ENCODE results near the gene GRIP1. TPM values are rescaled to one million over a fixed set of nuclear protein-coding genes. Genes with fewer than 3 reads are reported as not detected.

GRIP1 gene
- total RNA-seq, 1 donor: 1.7 TPM

DNA sequence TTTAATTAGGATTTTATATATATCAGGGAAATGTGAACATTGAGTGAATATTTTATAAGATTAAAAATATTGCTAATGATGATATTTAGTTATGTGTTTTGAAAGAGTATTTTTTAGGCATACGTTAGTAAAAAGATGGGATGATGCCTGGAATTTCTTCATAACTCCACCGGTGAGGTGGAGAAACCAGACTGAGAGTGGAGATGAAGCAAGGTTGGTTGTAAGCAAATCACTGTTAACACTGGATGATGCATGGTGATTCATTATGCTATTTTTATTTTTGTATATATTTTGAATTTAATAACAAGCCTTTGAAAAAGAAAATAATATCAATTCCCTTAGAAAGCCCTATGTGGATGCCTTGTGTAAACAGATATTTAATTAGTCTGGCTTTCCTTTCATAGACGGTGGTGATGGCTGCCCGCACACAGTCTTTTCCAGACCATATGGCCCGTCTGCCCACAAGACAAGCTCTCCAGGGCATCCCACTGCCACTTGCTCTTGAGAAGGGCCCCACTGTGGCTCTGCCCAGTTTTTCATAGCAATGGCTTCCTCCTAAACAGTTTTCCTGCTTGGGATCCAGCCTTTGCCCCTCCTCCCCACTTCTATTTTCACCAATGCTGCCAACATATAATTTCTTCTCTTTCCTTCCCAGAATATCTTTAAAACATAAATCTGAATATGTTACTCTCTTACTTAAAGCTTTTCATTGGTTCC lies 281.1 kb downstream of the GRIP1 start:
- DNase-seq (ENCODE audit: low read depth): no peak
- TF ChIP-seq, protein P1, sequence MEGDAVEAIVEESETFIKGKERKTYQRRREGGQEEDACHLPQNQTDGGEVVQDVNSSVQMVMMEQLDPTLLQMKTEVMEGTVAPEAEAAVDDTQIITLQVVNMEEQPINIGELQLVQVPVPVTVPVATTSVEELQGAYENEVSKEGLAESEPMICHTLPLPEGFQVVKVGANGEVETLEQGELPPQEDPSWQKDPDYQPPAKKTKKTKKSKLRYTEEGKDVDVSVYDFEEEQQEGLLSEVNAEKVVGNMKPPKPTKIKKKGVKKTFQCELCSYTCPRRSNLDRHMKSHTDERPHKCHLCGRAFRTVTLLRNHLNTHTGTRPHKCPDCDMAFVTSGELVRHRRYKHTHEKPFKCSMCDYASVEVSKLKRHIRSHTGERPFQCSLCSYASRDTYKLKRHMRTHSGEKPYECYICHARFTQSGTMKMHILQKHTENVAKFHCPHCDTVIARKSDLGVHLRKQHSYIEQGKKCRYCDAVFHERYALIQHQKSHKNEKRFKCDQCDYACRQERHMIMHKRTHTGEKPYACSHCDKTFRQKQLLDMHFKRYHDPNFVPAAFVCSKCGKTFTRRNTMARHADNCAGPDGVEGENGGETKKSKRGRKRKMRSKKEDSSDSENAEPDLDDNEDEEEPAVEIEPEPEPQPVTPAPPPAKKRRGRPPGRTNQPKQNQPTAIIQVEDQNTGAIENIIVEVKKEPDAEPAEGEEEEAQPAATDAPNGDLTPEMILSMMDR (IDR thresholded peaks at IDR 0.05; ENCODE audit: insufficient read depth, low read depth, low read length): no peak
- no peak overlapping the region for H3K4me3 ChIP-seq (ENCODE audit: low read depth, low read length)

DNA sequence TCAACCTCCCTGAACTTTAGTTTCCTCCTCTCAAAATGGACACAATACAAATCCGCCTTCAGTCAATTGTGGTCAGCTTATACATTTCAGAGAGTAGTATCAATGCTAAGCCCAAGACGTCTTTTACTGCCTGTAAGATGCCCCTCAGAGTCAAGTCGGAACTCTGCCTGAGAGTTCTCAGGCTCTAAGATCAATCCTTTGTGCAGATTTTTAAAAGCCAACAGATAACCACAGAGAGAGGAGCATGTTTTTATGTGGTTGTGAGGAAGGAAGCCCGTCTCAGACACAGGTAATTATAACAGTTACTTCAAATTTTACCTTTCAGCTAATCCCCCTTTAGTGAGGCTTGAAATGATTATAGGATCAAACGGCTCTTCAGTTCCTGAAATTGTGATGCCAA lies 285.0 kb downstream of the GRIP1 start:
- no peak for DNase-seq (ENCODE audit: low read depth)
- TF ChIP-seq, protein P1 (IDR thresholded peaks at IDR 0.05; ENCODE audit: insufficient read depth, low read depth, low read length): no peak

DNA sequence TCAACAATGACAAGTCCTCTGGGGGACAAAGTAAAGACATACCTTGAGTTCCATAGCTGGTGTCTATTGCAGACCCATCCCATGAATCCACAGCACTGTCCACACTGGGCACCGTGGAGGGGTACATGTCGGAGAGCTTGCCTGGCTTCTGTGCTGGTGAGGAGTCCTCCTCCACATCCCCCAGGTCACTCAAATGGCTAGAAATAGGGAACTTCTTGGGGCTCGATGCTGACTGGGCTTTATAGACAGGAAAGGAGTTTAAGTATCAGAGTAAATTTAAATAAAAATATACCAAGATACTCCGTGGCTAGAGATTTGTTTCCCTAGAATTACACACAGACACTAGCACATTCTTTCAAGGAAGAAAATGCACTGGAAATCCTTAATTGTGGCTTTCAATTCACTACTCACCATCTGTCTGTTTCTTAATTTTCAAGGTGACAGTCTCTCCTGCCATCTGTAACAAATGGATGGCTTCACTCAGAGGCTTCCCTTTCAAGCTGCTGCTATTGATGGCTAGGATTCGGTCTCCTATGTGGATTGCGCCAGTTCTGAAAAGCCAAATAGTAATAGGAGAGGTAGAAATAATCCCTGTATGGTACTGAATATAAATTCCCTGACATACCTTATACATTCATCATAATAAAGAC lies 286.5 kb downstream of the GRIP1 start:
- TF ChIP-seq, protein P1 (IDR thresholded peaks at IDR 0.05; ENCODE audit: insufficient read depth, low read depth, low read length): no peak
- DNase-seq (ENCODE audit: low read depth): no peak
- no peak overlapping the region for H3K4me3 ChIP-seq (ENCODE audit: low read depth, low read length)

More for the DNA sequence above, 285.0 kb downstream of the GRIP1 start:
- H3K4me3 ChIP-seq (ENCODE audit: low read depth, low read length): no peak overlapping the region

DNA sequence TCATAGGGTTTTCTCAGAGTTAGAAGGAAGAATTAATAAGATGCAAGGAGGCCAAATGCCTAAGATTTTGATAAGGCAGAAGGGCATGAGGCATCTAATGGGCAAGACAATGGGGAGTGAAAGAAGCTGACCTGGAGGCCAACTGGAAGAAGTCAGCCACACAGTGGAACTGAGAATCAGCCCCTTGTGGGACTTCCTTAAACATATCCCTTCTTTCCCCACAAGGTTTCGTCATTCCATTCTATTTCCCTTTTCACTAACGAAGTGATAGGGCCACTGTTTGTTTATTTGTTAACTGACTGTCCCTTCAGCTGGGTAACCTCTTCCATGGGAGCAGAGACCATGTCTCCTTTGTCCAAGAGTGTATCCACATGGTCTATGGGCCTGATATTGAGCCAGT lies 290.4 kb downstream of the GRIP1 start:
- no peak overlapping the region for H3K4me3 ChIP-seq (ENCODE audit: low read depth, low read length)
- TF ChIP-seq, protein P1 (IDR thresholded peaks at IDR 0.05; ENCODE audit: insufficient read depth, low read depth, low read length): no peak
- no peak for DNase-seq (ENCODE audit: low read depth)

DNA sequence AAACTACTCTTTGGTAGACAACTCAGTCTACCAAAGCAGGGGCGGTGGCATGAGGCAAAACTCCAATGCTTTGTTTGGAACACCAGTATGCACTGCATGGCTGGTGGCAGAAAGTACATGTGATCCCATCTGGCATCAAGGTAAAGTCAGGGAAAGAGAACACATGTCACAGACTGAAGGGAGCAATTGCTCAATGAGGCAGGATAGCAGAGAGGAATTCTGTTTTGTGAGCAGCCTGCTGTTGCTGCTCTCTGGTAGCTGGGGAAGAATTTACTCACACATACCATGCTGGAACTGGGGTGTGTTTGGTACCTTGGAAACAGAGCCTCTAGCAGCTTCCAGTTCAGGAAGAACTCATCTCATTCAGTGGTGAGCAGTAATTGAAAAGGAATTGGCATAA lies 291.8 kb downstream of the GRIP1 start:
- no peak overlapping the region for H3K4me3 ChIP-seq (ENCODE audit: low read depth, low read length)
- DNase-seq (ENCODE audit: low read depth): no peak
- TF ChIP-seq, protein P1 (IDR thresholded peaks at IDR 0.05; ENCODE audit: insufficient read depth, low read depth, low read length): no peak

DNA sequence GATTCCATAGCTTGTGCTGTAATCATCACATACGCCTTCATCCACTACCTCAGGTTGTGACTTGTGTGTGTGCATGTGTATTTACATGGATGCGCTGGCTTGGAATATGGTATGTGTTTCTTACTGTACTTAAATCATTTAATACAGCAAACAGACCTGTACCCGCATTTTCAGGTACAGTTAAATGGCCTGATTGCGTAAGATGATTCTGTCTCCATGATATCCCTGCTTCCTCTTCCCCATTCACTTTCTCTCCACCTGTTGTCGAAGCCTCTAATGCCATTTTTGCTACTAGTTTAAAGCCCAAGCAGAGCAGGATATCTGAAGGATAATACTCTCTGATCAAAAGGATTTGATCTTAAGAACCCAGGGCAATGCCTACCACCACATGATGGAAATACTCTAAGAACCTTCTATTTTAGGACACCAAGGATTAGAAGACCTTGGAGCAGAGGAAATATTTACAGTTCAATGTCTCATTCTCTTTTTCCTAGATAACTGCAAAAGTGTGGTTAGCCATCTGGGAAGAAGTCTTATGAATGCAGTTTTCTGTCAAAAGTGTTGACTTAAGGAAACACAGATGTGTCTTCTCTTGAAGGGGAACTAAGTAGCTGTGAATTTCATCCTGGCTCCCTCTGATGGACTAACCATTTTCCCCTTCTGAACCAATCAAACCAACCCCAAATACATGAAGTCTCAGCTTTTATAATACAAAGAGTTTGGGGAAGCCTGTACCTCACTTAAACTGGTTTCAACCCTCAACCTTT lies 297.9 kb downstream of the GRIP1 start:
- no peak for DNase-seq (ENCODE audit: low read depth)
- TF ChIP-seq, protein P1 (IDR thresholded peaks at IDR 0.05; ENCODE audit: insufficient read depth, low read depth, low read length): no peak
- no peak overlapping the region for H3K4me3 ChIP-seq (ENCODE audit: low read depth, low read length)

Data from fibroblast of villous mesenchyme (primary cell).